GM18858 (cell line): ENCODE measurements around the gene EIF3D.
"Not testable (repeated sequence)": the region's sequence is repeated elsewhere in the genome, so short reads cannot be mapped to it uniquely, and the experiment has no call there.

Experiments
- ATAC-seq: cut with Tn5 transposase; IDR thresholded peaks from one replicate; pipeline ENCODE4 v1.9.1; 2021; ENCODE audit not compliant: unreplicated experiment

EIF3D gene

DNA sequence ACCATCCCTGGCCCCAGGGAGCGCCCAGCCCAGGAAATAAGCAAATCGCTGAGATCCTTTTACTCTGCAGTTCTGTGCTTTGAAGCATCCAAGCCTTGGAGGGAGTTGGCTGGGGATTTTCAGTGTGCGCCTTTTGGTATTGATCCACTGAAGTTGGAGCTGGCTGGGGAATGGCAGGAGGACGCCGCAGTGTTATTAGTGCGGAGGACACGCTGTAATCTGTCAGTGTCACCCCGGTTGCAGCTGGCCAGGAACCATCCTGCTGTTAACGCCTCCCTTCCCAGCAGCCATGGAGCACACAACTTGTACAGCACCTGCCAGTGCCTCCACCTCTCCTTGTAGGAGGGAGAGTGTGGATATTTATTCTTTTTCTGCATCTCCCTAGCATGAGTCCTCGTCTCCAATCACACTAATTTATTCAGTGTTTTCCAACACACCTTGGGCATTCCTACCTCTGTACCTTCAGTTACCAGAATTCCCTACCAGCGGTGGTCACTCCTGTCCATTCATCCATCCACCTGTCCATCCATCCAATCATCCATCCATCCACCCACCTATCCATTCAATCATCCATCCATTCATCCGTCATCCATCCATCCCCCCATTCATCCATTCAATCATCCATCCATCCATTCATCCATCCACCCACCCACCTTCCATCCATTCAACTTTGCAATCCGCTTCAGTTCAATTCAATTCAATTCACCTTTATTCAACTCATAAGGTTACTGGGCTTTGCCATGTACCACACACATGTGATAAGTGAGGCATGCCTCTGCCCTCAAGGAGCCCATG lies 21.9 kb upstream of the EIF3D start:
- ATAC-seq, result no peak

DNA sequence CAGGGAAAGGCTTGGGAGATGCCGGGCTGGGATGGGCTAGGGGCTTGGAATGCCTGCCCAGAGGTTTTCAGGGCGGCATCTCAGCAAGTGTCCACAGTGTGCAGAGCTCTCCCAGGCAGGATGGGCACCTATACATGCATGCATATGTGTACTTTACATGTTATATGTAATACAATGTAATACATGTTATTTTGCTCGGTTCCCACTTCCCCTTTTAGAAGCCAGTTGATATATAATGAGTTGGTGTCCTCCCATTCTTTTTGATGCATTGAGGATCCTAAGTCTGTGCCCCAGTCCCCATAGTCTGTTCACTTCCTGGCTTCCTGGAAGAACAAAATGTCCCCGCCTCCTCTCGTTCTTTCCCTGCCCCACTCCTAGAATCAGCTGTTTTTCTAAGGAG lies 20.1 kb upstream of the EIF3D start:
- ATAC-seq, result no peak

GRCh38 chr22:36548606-36549005 lies 19.6 kb upstream of the EIF3D start:
- no peak for ATAC-seq

DNA sequence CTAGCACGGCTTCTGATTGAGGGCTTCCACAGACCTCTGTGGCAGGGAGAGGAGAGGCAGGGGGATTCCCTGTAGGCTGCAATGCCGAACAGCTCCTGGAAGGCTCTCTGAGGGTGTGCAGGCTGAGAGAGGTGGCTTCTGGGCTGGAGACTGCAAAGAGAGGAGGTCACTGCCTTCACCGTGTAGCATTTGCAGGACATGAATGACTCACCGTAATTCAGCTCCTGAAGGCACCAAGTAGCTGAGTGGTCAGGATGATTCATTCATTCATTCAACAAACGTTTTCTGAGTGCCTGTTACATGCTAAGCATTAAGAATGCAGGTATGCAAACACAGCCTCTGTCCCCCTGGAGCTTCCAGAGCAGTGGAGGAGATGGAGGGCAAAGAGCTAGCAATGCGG lies 18.0 kb upstream of the EIF3D start:
- ATAC-seq, result no peak

- ATAC-seq, result no peak
Measured at GRCh38 chr22:36546092-36546804, 17.3 kb upstream of the EIF3D start.

DNA sequence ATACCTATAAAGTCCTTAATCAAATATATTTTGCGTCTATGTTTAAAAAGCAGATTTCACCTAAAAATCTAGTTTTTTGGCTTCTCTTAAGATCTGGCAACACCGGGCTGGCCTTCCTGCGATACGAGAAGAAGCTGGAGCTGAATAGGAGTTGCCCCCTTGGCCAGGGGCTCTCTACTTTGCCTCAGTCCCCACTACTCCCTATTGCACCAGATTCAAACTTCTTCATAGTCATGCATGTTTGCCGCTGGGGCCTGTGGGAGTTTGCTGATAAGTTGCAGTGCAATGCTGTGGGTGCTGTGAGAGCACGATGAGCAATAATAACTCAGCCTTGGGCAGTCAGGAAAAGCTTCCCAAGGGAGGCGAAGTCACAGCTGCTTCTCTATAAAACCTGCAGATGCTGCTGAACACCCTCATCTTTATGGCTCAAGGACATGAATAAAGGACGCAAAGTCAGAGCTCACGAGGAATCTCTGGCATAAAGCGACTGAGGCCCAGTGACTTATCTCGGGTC lies 15.2 kb upstream of the EIF3D start:
- no peak for ATAC-seq

DNA sequence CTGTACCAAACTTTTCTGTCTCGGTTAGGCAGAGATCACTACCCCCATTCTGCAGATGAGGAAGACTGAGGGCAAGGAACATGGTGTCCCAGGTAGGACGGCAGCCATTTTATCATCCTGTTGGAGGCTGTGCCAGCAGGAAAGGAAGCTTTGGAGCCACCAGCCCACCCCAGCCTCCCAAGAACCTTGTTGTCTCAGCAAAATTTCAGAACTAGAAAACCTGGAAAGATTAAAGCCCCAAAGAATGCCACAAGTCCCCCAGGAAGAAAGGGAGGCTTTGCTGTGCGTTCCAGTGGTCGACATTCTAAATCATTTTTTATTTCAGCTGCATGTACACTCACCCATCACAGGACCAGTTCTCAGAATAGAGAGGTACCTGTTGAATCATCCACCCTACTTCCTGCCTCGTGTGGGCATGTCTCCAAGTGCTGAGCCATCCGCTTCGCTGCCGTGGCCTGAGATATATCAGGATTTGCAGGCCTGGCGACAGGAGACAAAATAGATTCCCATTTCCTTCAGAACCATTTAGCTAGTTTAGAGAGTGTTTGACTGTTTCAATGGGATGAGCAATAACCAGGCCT lies 13.0 kb upstream of the EIF3D start:
- no peak for ATAC-seq

GRCh38 chr22:36540867-36541642 lies 12.1 kb upstream of the EIF3D start:
- ATAC-seq, result no peak

- ATAC-seq, result no peak
Measured at GRCh38 chr22:36538529-36538928, 9.6 kb upstream of the EIF3D start.

DNA sequence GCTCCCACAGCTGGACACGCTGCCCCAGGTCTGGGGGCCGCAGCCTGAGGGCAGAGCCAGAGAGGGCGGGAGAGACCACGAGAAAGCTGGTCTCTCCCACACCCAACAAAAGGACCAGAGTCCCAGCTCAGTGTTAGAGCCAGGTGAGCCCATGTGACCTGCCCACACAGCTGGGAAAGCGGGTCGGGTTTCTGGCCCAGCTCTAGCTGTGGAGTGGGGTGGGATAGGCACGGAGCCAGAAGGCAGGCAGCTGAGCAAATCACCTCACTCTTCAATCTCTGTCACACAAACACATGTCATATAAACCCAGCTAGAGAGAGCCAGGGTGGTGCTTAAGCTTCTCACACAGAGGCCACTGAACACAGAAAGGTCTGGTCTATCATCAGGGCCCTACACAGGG lies 7.8 kb upstream of the EIF3D start:
- no peak for ATAC-seq

DNA sequence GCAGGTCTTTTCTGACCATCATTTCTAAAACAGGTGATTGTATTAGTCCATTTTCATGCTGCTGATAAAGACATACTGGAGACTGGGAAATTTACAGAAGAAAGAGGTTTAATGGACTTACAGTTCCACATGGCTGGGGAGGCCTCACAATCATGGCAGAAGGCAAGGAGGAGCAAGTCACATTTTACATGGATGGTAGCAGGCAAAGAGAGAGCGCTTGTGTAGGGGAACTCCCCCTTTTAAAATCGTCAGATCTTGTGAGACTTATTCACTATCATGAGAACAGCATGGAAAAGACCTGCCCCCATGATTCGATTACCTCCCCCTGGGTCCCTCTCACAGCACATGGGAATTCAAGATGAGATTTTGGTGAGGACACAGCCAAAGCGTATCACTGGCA lies 4.4 kb upstream of the EIF3D start:
- ATAC-seq, result not testable (repeated sequence)

GRCh38 chr22:36532466-36532865 lies 3.5 kb upstream of the EIF3D start:
- no peak for ATAC-seq

DNA sequence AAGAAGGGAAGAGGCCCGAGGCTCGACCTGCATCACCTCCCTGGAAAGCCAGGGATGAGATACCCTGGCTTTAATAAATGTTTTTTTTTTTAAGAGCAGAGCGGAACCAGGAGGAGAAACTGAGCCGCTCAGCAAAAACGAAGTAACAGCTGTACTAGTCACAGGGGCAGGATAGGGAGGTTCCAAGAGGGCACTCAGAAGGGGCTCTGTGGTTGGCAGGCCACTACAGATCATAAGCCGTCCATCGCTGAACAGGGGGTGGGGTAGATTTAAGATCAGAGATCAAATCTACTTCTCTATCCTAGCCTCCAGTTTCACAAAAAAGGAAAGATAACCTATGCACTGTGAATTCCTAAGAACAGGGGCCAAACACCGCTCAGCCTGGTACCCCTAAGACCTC lies 625 bp downstream of the EIF3D start:
- no peak for ATAC-seq

DNA sequence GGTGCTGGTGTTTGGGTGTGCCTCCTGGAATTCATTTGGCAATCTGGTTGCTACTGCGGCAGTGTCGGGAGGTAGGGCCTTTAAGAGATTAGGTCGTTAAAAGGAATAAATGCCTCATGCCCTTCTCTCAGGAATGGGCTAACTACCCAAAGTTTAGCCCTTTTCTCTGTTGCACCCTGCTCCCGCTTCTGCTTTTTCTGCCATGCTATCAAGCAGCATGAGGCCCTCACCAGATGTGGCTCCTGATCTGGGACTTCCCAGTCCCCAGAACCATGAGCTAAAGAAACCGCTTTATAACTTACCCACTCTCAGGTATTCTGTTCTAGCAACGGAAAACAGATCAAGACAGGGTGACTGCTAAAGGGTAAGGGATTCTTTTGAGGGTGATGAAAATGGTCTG lies 6.3 kb downstream of the EIF3D start:
- ATAC-seq, result no peak

DNA sequence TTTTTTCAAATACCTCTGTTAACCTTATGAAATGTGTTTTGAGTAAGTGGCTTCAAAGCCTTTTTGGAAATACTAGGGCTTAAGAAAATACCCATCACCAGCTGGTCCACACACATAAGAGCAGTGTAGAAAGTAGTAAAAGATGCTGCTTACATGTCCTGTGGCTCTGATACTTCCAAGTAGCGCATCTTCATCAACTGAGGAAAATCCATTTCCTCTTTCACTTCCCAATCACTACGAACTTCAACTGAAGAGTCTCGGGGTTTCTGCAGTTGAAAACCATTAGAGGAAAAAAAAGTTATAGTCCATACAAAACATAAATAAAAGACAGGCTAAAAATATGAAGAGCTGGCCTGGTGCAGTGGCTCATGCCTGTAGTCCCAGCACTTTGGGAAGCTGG lies 8.5 kb downstream of the EIF3D start:
- ATAC-seq, result no peak

DNA sequence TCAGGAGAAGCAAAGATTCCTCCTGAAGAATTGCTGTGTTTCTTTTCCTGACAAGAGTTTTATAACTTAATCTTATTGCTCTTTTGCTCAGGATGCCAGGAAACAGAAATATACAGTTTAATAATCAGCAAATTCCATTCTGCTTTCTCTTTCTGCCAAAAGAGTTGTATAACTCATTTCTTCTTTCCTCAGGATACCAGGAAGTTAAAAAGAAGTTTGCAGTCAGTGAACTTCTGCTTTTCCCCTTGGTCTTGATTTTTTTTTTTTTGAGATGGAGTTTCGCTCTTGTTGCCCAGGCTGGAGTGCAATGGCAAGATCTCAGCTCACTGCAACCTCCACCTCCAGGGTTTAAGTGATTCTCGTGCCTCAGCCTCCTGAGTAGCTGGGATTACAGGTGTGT lies 9.1 kb downstream of the EIF3D start:
- ATAC-seq, result not testable (repeated sequence)

DNA sequence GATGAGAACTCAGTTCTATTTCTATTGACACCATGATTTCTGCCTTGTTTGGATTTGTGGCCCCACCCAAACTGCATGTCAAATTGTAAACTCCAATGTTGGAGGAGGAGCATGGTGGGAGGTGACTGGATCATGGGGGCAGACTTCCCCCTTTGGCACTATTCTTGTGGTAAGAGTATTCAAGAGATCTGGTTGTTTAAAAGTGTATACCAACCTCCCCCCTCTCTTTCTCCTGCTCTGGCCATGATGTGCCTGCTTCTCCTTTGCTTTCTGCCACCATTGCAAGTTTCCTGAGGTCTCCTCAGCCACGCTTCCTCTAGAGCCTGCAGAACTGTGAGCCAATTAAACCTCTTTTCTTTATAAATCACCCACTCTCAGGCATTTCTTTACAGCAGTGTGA lies 14.2 kb downstream of the EIF3D start:
- ATAC-seq, result no peak

- no peak for ATAC-seq
Measured at GRCh38 chr22:36512991-36513390, 16.0 kb downstream of the EIF3D start.

- no peak for ATAC-seq
Measured at GRCh38 chr22:36512333-36512732, 16.6 kb downstream of the EIF3D start.

DNA sequence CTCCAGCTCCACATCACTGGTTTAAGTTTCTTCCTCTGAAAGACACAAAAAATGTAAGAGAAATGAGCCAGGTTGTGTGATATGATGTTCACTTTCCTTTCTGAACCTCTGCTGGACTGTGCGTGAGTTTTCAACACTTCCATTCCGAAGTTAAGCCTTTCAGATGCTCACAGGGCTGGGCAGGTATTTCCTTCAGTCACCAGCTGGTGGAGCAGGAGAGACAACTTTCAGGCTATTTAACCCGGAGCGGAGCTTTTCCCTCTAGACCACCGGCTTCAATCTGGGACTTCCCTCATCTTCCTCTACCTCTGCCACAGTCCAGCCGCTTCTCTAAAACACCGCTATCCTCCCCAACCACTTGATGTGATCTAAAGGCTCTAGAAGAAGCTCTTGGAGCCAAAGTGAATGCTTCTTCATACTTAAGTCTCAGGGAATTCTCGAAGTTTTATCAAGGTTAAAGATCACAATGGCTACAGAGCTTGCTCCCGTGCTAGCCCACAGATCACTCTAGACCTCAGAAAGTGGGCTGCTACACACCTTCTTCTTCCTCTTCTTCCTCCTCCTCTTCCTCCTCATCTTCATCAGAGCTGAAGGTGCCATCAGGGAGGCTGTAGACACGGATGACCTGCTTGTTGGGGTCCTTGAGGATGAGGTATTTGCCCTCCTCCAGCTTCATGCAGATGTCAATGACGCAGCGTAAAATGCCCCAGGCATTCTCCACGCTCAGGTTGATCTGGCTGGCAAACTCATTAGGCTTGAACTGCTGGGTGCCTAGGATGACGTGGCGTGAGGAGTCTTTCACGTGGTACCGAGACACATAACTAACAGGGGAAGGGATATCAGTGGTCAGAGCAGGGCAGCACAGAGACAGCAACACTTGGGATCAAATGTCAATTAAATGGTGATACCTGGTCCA lies 17.7 kb downstream of the EIF3D start:
- ATAC-seq, result no peak
